Liver (tissue), 9 donors: Measurements from ENCODE around the gene TCF7L2. TPM values are rescaled to one million over a fixed set of nuclear protein-coding genes. Genes with fewer than 3 reads are reported as not detected.

ENCODE experiments used
- DNase-seq: peaks from one replicate; pipeline ENCODE4 v3.0.0-alpha.2; 2017; ENCODE audit warnings: low spot score
- H3K27ac ChIP-seq, 2 donors: one replicate each; pipeline ENCODE4 v1.7.0; 2013; ENCODE audit warnings: inconsistent platforms in 2 of 2, low read length in 2 of 2, control low read depth in 1 of 2, low read depth in 1 of 2, mild to moderate bottlenecking in 1 of 2
- H3K27me3 ChIP-seq, 4 donors: one replicate each; pipeline versions ENCODE4 v1.6.1 to v1.7.0; 2013; ENCODE audit warnings: low read length in 3 of 4, inconsistent platforms in 1 of 4, mild to moderate bottlenecking in 1 of 4, moderate library complexity in 1 of 4; ENCODE audit not compliant: control insufficient read depth in 4 of 4, insufficient read depth in 4 of 4
- H3K36me3 ChIP-seq, 4 donors: one replicate each; pipeline versions ENCODE4 v1.6.1 to v1.7.0; 2013; ENCODE audit warnings: low read length in 3 of 4, mild to moderate bottlenecking in 3 of 4, low read depth in 1 of 4, moderate library complexity in 1 of 4; ENCODE audit not compliant: control insufficient read depth in 4 of 4, insufficient read depth in 3 of 4
- H3K4me1 ChIP-seq, 4 donors: one replicate each; pipeline versions ENCODE4 v1.6.1 to v1.7.0; 2013; ENCODE audit warnings: low read length in 3 of 4, mild to moderate bottlenecking in 3 of 4, moderate library complexity in 1 of 4; ENCODE audit not compliant: control insufficient read depth in 4 of 4, insufficient read depth in 4 of 4
- H3K4me3 ChIP-seq, 3 donors: one replicate each; pipeline versions ENCODE4 v1.6.1 to v1.7.0; 2013; ENCODE audit warnings: low read length in 3 of 3, control low read depth in 1 of 3, low read depth in 1 of 3, mild to moderate bottlenecking in 1 of 3
- H3K9ac ChIP-seq, 2 donors: one replicate each; pipeline ENCODE4 v1.7.0; 2013; ENCODE audit warnings: low read length in 2 of 2, mild to moderate bottlenecking in 2 of 2, moderate library complexity in 2 of 2, control low read depth in 1 of 2, low read depth in 1 of 2
- H3K9me3 ChIP-seq, 4 donors: one replicate each; pipeline versions ENCODE4 v1.6.1 to v1.7.0; 2013; ENCODE audit warnings: low read length in 3 of 4; ENCODE audit not compliant: control insufficient read depth in 4 of 4
- EGR1 ChIP-seq, 2 donors: IDR thresholded peaks; 2 replicates each; pipeline ENCODE4 v1.6.1; 2016 to 2018; ENCODE audit warnings: antibody characterized with exemption in 2 of 2, low read depth in 2 of 2
- FOXA1 ChIP-seq: IDR thresholded peaks from 2 replicates; pipeline ENCODE4 v1.6.1; 2016; ENCODE audit warnings: antibody characterized with exemption
- FOXA2 ChIP-seq: IDR thresholded peaks from 2 replicates; pipeline ENCODE4 v1.6.1; 2016; ENCODE audit warnings: antibody characterized with exemption
- GABPA ChIP-seq, 2 donors: IDR thresholded peaks in 1 of 2; conservative IDR thresholded peaks in 1 of 2; 2 replicates each; pipeline ENCODE4 v1.6.1; 2016; ENCODE audit warnings: antibody characterized with exemption in 2 of 2, mild to moderate bottlenecking in 1 of 2, moderate library complexity in 1 of 2
- HNF4A ChIP-seq, 2 donors: conservative IDR thresholded peaks; 2 replicates each; pipeline ENCODE4 v1.6.1; 2016; ENCODE audit warnings: antibody characterized with exemption in 2 of 2, mild to moderate bottlenecking in 2 of 2
- HNF4G ChIP-seq: IDR thresholded peaks from 2 replicates; pipeline ENCODE4 v1.6.1; 2016; ENCODE audit warnings: antibody characterized with exemption
- JUND ChIP-seq, 2 donors: IDR thresholded peaks; 2 replicates each; pipeline ENCODE4 v1.6.1; 2016; ENCODE audit warnings: antibody characterized with exemption in 2 of 2
- MAX ChIP-seq: IDR thresholded peaks from 2 replicates; pipeline ENCODE4 v1.6.1; 2016; ENCODE audit warnings: antibody characterized with exemption
- NR2F2 ChIP-seq: IDR thresholded peaks from 2 replicates; pipeline ENCODE4 v1.6.1; 2016; ENCODE audit warnings: antibody characterized with exemption
- RAD21 ChIP-seq, 2 donors: IDR thresholded peaks; 2 replicates each; pipeline ENCODE4 v1.6.1; 2016; ENCODE audit warnings: antibody characterized with exemption in 2 of 2, mild to moderate bottlenecking in 2 of 2
- REST ChIP-seq: IDR thresholded peaks from 2 replicates; pipeline ENCODE4 v1.6.1; 2016; ENCODE audit warnings: antibody characterized with exemption, mild to moderate bottlenecking
- RXRA ChIP-seq, 2 donors: IDR thresholded peaks; 2 replicates each; pipeline ENCODE4 v1.6.1; 2017 to 2018; ENCODE audit warnings: antibody characterized with exemption in 2 of 2, mild to moderate bottlenecking in 1 of 2
- SP1 ChIP-seq: IDR thresholded peaks from 2 replicates; pipeline ENCODE4 v1.6.1; 2018; ENCODE audit warnings: antibody characterized with exemption, mild to moderate bottlenecking
- TAF1 ChIP-seq: conservative IDR thresholded peaks from 2 replicates; pipeline ENCODE4 v1.6.1; 2016; ENCODE audit warnings: antibody characterized with exemption, mild to moderate bottlenecking
- YY1 ChIP-seq: IDR thresholded peaks from 2 replicates; pipeline ENCODE4 v1.6.1; 2016; ENCODE audit warnings: antibody characterized with exemption, mild to moderate bottlenecking
- ZBTB33 ChIP-seq: IDR thresholded peaks from 2 replicates; pipeline ENCODE4 v1.6.1; 2016; ENCODE audit warnings: antibody characterized with exemption
- WGBS: extraction: QIAGEN DNeasy Blood & Tissue Kit; methylation state at CpG from one replicate; pipeline ENCODE4 v1.1.7; 2013; 5-methylcytosine and 5-hydroxymethylcytosine counted together
- polyA plus RNA-seq, 2 donors: library from polyadenylated mRNA; stranded (reverse) in 1 of 2; unstranded in 1 of 2; fragments of 200-250 nt in 1 of 2; fragments of >200 nt in 1 of 2; fragmentation: Nextera tagmentation in 1 of 2; extraction: Ambion mirVana in 1 of 2; gene quantifications; one replicate each; pipeline versions ENCODE4 v1.2.1 to v1.2.3, GENCODE V29; 2013 to 2015
- total RNA-seq, 2 donors: library from RNA; depleted of rRNA; stranded (reverse); fragments of >200 nt; gene quantifications; one replicate each; pipeline ENCODE4 v1.2.3, GENCODE V29; 2014
- TF ChIP-seq, protein P1 (sequence below): IDR thresholded peaks from 2 replicates; pipeline ENCODE4 v1.6.1; 2016; ENCODE audit warnings: antibody characterized with exemption
- TF ChIP-seq, protein P2 (sequence below): fragments of 150-350 bp; IDR thresholded peaks from 2 replicates; pipeline ENCODE4 v1.5.1; 2017; ENCODE audit warnings: improper control_type of control experiment, low read depth, low read length; ENCODE audit not compliant: missing input control
- donor health status: healthy.
- donor health status: healthy.
- donor health status: healthy.
- donor health status: healthy.
- donor health status: healthy.

Gene TCF7L2
- total and polyA plus RNA-seq, 4 donors = 4.9 to 18.0 (median 8.3) TPM

- H3K9ac ChIP-seq = no peak overlapping the region
- H3K27me3 ChIP-seq = no peaks in the 10 kb centered on the region
- 98% methylated on average over 1 of the region's 1 CpG for WGBS
- peak overlapping the region in 1 of 2 donors; percentile 56 for H3K27ac ChIP-seq
- TF ChIP-seq HNF4A (conservative IDR thresholded peaks at IDR 0.05) (no peak), HNF4G (no peak), NR2F2 (no peak), TAF1 (no peak), MAX (no peak), YY1 (no peak), FOXA1 (no peak), EGR1 (IDR thresholded peaks at IDR 0.05; ENCODE audit: low read depth in 2 of 2) (no peak), JUND (IDR thresholded peaks at IDR 0.05) (no peak), RAD21 (IDR thresholded peaks at IDR 0.05) (no peak), RXRA (IDR thresholded peaks at IDR 0.05) (no peak), SP1 (no peak)
- TF ChIP-seq, protein P1, sequence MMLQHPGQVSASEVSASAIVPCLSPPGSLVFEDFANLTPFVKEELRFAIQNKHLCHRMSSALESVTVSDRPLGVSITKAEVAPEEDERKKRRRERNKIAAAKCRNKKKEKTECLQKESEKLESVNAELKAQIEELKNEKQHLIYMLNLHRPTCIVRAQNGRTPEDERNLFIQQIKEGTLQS = no peak
- no peak overlapping the region for H3K4me3 ChIP-seq
- no peak for DNase-seq
- peaks cover 4 to 27% (median 21%) of the 10 kb centered on the region in 4 donors for H3K4me1 ChIP-seq
- H3K36me3 ChIP-seq = no peaks in the 10 kb centered on the region
- no peaks in the 10 kb centered on the region for H3K9me3 ChIP-seq
Measured at GRCh38 chr10:113030453-113030852, 80.4 kb downstream of the TCF7L2 start.

GRCh38 chr10:113031147-113031546, 81.1 kb downstream of the TCF7L2 start:
- Histone ChIP-seq H3K36me3 (no peaks in the 10 kb centered on the region), H3K9ac (no peak overlapping the region), H3K4me1 (peaks cover 4 to 34% (median 28%) of the 10 kb centered on the region in 4 donors), H3K27me3 (no peaks in the 10 kb centered on the region), H3K27ac (peak overlapping the region in 1 of 2 donors; percentile 56), H3K4me3 (no peak overlapping the region), H3K9me3 (no peaks in the 10 kb centered on the region)
- DNase-seq = no peak
- TF ChIP-seq NR2F2 (no peak), FOXA2 (peak; percentile 80), GABPA (IDR thresholded peaks at IDR 0.05 in 1 of 2, conservative IDR thresholded peaks at IDR 0.05 in 1 of 2) (no peak), ZBTB33 (no peak), FOXA1 (peak; percentile 67), SP1 (peak; percentile 34), RAD21 (IDR thresholded peaks at IDR 0.05) (peak; percentile 29 to 34), MAX (peak; percentile 43), HNF4A (conservative IDR thresholded peaks at IDR 0.05) (peak; percentile 43 to 45), REST (no peak), HNF4G (no peak), YY1 (peak; percentile 86), JUND (IDR thresholded peaks at IDR 0.05) (peak in 1 of 2 donors; percentile 39), EGR1 (IDR thresholded peaks at IDR 0.05; ENCODE audit: low read depth in 2 of 2) (peak in 1 of 2 donors; percentile 43), TAF1 (no peak), RXRA (IDR thresholded peaks at IDR 0.05) (peak in 1 of 2 donors; percentile 62)
- TF ChIP-seq, protein P1 = no peak
- TF ChIP-seq, protein P2, sequence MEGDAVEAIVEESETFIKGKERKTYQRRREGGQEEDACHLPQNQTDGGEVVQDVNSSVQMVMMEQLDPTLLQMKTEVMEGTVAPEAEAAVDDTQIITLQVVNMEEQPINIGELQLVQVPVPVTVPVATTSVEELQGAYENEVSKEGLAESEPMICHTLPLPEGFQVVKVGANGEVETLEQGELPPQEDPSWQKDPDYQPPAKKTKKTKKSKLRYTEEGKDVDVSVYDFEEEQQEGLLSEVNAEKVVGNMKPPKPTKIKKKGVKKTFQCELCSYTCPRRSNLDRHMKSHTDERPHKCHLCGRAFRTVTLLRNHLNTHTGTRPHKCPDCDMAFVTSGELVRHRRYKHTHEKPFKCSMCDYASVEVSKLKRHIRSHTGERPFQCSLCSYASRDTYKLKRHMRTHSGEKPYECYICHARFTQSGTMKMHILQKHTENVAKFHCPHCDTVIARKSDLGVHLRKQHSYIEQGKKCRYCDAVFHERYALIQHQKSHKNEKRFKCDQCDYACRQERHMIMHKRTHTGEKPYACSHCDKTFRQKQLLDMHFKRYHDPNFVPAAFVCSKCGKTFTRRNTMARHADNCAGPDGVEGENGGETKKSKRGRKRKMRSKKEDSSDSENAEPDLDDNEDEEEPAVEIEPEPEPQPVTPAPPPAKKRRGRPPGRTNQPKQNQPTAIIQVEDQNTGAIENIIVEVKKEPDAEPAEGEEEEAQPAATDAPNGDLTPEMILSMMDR = no peak
- WGBS = 32% methylated on average over 1 of the region's 1 CpG
